ENCODE measurements around the gene IQCH.

- no peak for TF ChIP-seq EZH2 (IDR thresholded peaks at IDR 0.05; ENCODE audit: low read length)
- no peak for TF ChIP-seq CTCF (optimal IDR thresholded peaks at IDR 0.05 in 1 of 3, IDR thresholded peaks at IDR 0.05 in 1 of 3, conservative IDR thresholded peaks at IDR 0.05 in 1 of 3; ENCODE audit: extremely low read depth in 1 of 3, insufficient read depth in 2 of 3, low read length in 3 of 3)
Observed at GRCh38 chr15:67307889-67308597, 53.5 kb downstream of the IQCH start.
